COR-L47 (cell line): ENCODE measurements around the gene CSTPP1.
"Not testable (repeated sequence)": the region's sequence is repeated elsewhere in the genome, so short reads cannot be mapped to it uniquely, and the experiment has no call there.

Source experiments
- DNase-seq: peaks from one replicate; lab custom pipeline; 2025; lab: John Stamatoyannopoulos, UW

The CSTPP1 gene

GRCh38 chr11:47050284-47050683, 113.7 kb downstream of the CSTPP1 start:
- no peak for DNase-seq

DNA sequence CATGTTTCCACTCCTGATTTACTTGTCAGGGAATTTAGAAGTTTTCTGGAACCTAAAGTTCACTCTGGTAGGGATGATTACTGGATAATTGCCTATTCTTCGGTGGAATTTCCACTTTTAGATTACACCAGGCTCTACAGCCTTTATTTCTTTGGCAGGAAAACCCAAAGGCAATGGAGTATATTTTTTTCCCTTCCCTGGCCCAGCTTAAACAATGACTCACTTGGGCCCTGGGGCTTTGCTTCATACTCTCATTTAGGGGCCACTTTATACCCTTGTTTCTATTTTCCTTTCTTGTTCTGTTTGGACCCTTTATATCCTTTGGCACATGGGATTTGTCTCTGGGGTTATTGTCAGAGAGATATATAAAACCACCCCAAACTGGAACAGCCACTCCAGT, 114.7 kb downstream of the CSTPP1 start:
- DNase-seq = no peak

DNA sequence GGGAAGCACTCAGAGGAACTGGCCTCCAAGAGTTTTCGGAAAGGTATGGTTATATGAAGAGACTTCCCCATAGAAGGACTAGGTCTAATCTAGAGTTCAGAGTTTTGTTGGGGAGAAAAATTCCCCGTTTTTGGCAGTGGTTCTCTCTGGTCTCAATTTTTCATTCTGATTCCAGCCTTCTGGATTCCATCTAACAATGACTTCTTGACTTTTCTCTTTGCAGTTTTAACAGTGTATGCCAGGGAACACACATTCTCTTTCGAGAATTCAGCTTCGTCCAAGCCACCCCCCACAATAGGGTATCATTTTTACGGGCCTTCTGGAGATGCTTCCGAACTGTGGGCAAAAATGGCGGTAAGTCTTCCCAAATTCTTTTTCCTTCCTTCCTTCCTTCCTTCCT, 115.6 kb downstream of the CSTPP1 start:
- no peak for DNase-seq

- no peak for DNase-seq
These were observed 116.0 kb downstream of the CSTPP1 start for GRCh38 chr11:47052576-47052975.

DNA sequence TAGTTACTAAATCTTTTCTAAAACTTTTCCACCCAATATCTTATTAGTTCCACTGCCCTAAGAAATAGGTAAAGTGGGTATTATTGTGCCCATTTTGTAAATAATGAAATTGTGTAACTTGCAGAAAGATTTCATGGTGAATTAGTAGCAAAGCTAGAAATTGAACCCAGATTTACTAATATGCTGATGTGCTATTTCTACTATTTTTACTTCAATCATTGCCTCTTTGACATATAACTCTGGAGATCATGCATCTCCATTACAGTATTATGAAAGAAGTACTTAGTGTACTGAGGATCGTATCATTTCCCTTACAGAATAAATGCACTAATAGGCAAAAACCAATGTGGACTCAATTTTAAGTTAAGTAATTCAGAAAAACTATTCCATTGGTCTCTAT, 119.0 kb downstream of the CSTPP1 start:
- no peak for DNase-seq

DNA sequence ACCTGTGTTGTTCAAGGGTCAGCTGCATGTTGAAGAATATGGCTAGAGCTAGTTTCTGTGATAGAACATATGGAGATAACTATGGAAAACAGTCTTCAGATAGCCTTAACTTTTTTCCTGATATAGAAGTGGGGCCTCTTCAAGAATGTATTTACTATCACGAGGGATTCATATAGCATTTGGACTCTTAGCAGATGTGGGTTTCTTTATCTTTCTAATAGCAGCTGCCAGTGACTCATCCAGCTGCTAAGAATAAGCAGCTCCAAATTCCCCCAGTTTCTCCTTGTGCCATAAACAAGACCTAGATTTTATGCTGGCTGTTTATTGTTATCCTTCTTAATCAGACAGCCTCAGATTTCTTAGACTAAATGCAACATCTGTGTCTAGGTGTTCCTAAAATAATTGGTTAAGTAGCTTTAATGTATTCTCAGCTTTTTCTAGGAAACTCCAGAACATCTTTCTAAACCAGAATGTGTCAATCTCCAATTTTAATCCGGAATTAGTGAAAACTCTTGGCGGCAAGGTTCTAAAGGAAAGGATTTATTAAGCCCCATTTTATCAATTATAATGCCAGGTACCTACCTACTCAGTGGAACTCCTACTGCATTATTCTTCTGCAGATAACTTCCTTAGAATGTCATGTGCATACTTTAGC, 119.8 kb downstream of the CSTPP1 start:
- no peak for DNase-seq

- no peak for DNase-seq
These were observed 120.8 kb downstream of the CSTPP1 start for GRCh38 chr11:47057365-47057764.

DNA sequence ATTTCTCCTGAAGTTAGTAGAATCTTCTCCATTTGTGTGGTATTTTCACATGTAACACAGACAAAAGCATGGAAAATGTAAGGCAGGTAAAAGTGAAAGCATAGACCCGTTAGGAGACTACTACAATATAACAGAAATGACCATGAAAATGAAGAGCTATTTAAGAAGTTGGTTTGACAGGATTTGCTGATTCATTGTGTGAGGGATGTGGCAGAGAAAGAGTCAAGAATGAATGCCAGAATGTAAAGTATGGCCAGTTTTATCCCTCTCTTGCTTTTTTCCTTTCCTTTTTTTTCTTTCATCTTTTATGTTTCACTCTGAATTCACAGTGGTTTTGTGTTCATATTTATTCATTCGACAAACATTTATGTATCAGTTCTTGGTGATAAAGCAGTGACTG, 124.2 kb downstream of the CSTPP1 start:
- no peak for DNase-seq

DNA sequence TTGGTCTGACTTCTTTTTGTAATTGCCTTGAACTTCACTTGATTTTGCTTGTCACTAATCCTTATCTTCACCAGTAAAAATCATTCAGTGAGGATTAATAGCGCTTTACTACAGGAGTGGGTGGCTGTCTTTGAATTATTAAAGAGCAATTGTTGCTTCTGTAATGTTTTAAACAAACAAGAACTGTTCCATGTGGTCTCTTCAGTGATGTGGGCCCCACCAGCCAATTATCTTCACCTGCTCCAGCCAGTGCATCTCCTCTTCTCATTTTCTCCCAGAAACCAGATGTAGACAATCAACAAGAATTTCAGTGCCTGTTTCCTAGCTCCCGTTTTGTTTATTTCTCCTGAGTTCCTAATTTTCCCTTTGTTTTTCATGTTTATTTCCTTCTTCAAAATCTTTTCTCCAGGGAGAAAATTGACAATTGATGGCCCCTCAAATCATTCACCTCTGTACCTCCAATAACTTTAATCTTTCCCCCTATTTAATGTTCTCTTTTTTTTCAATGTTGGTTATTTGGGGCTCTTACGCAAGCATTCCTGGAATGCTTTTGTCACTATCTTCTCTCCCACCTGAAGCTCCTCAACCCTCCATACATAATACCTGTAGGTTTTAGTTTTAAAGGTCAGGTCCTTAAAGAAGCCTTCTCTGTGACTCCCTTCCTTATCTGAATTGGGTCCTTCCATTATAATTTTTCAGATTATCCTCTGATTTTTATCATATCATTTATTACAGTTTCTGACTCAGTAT, 125.0 kb downstream of the CSTPP1 start:
- DNase-seq = peak; percentile 22

GRCh38 chr11:47062736-47063135, 126.2 kb downstream of the CSTPP1 start:
- no peak for DNase-seq

DNA sequence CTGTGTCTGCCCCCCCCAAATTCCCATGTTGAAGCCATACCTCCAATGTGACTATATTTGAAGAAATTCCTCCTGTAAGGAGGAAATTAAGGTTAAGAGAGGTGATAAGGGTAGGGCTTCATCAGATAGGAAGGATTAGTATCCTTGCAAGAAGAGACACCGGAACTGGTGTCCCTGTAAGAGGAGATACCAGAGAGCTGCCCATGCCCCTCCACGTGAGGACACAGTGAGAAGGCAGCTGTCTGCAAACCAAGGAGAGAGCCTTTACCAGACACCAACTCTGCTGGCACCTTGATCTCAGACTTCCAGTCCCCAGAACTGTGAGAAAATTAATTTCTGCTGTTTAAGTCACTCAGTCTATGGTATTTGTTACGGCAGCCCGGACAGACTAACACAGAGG, 130.8 kb downstream of the CSTPP1 start:
- DNase-seq = no peak

GRCh38 chr11:47070769-47071168, 134.2 kb downstream of the CSTPP1 start:
- DNase-seq = no peak

DNA sequence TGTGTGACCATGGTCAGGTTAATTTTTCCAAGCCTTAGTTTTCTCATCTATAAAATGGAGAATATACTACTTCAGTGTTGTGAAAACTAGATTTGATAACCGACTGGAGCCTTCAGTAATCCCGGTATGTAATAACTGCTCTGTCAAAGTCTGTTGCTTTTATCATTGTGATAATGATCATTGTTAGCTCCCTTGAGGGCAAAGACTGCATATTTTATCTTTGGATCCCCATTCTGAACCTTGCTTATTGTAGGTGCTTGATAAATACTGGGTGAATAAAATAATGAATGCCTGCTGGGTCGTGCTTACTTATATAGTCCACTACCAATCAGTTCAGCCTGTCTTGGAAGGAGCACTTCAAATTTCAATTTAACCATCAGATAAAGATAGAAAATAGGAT, 134.8 kb downstream of the CSTPP1 start:
- no peak for DNase-seq

- DNase-seq = no peak
These were observed 135.3 kb downstream of the CSTPP1 start for GRCh38 chr11:47071791-47072261.

DNA sequence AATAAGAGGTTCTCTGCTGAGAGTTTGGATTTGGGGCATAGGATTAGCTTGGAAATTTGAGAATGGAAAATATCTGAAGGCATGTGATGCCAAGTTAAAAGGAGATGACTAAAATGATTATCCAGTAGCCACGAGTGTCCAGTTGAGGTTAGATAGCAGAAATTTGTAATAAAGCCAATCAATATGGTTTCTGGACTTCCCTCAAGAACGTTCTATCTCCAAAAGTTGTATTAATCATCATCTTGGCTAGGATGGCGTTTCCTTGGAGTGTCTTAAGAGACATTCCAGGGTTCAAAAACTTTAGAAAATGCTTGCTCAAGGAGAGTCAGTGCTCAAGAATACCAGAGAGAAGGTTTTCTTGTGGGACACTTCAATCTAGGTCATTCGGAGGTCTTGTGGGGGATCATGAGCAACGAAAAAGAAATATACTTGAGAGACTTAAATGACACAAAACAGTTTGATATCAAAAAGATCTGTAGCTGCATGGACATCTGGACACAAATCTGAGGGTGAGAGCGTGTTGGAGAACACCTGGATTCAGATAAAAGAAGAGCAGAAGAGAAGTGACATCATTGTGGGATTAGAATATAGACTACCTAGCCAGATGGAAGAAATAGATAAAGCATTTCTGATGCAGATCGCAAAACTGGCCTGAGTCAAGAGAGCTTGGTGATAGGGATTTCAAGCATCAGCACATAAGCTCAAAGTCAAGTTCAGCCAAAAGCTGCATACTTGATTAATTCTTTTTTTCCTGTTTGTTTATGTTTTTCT, 142.4 kb downstream of the CSTPP1 start:
- no peak for DNase-seq

DNA sequence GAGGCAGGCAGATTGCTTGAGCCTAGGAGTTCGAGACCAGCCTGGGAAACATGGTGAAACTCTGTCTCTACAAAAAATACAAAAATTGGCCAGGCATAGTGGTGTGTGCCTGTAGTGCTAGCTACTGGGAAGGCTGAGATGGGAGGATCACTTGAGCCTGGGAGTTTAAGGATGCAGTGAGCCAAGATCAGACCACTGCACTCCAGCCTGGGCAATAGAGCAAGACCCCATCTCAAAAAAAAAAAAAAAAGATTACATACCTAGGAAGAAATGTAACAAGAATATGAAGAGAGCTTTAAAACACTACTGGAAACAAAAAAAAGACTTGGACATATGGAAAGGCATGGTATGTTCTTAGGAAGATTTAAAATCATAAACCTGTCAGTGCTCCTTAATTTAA, 144.2 kb downstream of the CSTPP1 start:
- DNase-seq = not testable (repeated sequence)

GRCh38 chr11:47083913-47084312, 147.4 kb downstream of the CSTPP1 start:
- no peak for DNase-seq

DNA sequence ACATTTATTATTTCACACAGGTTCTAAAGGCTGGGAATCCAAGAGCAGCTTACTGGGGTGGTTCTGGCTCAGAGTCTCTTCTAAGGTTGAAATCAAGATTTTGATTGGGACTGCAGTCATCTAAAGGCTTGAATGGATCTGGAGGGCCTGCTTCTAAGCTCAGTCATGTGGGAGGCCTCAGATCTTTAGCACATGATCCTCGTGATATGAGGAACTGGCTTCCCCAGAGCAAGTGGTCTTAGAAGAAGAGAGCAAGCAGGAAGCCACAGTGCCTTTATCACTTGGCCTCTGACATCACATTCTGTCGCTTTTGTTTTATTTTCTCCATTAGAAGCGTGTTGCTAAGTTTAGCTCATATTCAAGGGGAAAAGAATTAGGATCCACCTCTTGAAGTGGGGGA, 151.2 kb downstream of the CSTPP1 start:
- DNase-seq = no peak

GRCh38 chr11:47093541-47093940, 157.0 kb downstream of the CSTPP1 start:
- no peak for DNase-seq

DNA sequence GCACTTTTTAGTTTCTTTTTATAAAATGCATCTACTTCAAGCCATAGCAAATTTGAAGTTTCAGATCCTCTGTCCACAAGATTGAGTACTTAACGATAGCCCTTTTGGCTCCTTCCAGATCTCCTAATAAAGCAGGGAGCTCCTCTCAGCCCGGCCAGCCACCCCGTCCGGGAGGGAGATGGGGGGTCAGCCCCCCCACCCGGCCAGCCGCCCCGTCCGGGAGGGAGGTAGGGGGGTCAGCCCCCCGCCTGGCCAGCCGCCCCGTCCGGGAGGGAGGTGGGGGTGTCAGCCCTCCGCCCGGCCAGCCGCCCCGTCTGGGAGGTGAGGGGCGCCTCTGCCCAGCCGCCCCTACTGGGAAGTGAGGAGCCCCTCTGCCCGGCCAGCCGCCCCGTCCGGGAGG, 160.3 kb downstream of the CSTPP1 start:
- DNase-seq = not testable (repeated sequence)

DNA sequence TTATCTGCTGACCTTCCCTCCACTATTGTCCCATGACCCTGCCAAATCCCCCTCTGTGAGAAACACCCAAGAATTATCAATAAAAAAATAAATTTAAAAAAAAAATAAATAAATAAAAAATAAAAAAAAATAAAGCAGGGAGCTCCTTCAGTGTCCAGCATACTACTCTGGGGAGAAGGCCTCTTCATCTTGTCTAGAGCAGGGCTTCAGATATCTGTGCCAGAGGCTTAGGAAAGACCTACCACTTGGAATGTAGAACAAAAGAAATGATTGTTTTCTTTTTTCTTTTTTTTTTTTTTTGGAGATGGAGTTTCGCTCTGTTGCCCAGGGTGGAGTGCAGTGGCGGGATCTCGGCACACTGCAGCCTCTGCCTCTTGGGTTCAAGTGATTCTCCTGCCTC, 161.7 kb downstream of the CSTPP1 start:
- DNase-seq = not testable (repeated sequence)

DNA sequence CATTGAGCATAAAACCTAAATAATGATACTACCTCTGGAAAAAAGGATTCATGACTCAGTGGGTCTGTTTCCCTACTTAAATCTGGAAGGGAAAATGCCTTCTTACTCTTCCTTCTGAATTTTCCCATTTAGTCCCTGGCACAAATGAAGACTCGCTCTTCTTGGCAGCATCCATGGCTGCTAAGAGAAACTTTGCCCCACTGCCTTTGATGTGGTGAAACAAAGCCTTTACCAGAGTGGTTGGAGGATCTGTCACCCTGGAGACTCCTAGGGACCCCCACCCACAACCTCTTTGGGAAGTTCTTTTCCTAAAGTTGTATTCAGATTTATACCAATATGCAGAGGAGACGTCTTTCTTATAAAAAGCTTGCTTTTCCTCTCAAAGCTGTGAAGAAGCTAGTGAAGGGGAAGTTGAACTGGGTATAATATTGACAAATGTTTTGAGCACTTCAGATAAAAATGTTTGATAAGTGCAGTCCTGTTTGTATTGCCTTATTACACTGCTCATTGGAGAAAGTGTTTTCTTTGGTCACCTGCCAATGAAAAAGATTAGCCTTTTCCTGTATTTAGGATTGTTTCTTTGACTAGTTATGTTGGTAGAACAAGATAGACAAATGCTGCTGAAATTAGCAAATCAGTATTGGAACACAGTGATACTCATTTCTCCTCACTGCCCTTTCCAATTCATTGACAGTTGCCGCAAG, 162.8 kb downstream of the CSTPP1 start:
- DNase-seq = no peak
